ENCODE data around the gene XPNPEP3. TPM values are rescaled to one million over a fixed set of nuclear protein-coding genes. Genes with fewer than 3 reads are reported as not detected.

Gene XPNPEP3
- 10 to 100 TPM; 12.0 to 19.2 (median 14.0) TPM for total RNA-seq

DNA sequence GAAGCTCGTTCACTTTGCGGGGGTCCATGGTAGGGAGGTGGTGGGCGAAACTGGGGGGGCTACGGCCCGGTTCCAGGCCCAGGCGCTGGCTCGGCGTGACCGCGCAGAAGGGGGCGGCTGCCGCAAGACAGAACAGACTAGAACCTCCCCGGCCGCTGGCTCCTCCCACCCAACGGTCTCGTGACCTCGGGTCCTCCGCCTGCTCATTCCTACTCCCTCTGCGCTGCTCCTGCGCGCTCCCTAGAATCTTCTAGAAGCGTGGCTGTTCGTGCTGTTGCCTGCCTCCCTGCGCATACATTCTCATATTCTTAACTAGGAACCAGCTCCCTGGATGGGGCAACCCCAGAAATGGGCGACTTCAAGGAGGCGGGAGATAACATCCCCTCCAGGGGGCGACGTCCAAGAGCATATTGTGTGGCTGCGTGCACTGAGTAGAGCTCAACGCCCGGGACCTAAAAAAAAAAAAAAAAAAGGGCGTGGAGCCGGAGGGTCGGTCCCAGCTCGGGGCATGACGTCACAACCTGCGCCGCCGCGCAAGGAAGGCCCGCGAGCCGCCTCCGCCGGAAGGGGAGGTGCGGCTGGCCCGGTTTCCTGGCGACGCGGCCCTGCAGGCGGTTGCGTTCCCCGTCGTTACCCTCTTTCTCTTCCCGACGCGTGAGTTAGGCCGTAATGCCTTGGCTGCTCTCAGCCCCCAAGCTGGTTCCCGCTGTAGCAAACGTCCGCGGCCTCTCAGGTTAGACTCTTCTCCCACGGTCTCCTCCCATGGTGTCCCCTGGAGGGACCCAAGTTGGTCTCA is at the start of gene XPNPEP3, which contains the start of gene ST13:
TSS of gene XPNPEP3 (plus strand) at position 636 of the 796 bp plus-strand sequence. CDS start at position 670, 34 bp downstream.
TSS of gene ST13 (minus strand) at position 127 of the 796 bp plus-strand sequence. CDS start at position 28, 99 bp downstream.
- Histone ChIP-seq H3K9me3 (no peaks in the 10 kb centered on the region), H3K4me3 (peak within 1 kb of the TSS; percentile 72 to 98 (median 88)), H3K4me1 (peaks cover 0 to 65% (median 34%) of the 10 kb centered on the region in 4 donors), H3K36me3 (peaks cover 0 to 15% (median 0%) of the 10 kb centered on the region in 3 donors), H3K27me3 (no peaks in the 10 kb centered on the region), H3K27ac (peak within 1 kb of the TSS; percentile 97 to 99 (median 98))
- DNase-seq (ENCODE audit: low spot score in 2 of 2) = peak; percentile 95
- TF ChIP-seq POLR2A (IDR thresholded peaks at IDR 0.05) = peak; percentile 80 to 91
- TF ChIP-seq EP300 (IDR thresholded peaks at IDR 0.05) = peak; percentile 91 to 95
- TF ChIP-seq, protein P1, sequence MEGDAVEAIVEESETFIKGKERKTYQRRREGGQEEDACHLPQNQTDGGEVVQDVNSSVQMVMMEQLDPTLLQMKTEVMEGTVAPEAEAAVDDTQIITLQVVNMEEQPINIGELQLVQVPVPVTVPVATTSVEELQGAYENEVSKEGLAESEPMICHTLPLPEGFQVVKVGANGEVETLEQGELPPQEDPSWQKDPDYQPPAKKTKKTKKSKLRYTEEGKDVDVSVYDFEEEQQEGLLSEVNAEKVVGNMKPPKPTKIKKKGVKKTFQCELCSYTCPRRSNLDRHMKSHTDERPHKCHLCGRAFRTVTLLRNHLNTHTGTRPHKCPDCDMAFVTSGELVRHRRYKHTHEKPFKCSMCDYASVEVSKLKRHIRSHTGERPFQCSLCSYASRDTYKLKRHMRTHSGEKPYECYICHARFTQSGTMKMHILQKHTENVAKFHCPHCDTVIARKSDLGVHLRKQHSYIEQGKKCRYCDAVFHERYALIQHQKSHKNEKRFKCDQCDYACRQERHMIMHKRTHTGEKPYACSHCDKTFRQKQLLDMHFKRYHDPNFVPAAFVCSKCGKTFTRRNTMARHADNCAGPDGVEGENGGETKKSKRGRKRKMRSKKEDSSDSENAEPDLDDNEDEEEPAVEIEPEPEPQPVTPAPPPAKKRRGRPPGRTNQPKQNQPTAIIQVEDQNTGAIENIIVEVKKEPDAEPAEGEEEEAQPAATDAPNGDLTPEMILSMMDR (IDR thresholded peaks at IDR 0.05) = peak in 2 of 5 experiments; percentile 42 to 54
- 0 to 1% methylated on average over 54 to 60 of the region's 63 CpGs for WGBS, 2 donors

DNA sequence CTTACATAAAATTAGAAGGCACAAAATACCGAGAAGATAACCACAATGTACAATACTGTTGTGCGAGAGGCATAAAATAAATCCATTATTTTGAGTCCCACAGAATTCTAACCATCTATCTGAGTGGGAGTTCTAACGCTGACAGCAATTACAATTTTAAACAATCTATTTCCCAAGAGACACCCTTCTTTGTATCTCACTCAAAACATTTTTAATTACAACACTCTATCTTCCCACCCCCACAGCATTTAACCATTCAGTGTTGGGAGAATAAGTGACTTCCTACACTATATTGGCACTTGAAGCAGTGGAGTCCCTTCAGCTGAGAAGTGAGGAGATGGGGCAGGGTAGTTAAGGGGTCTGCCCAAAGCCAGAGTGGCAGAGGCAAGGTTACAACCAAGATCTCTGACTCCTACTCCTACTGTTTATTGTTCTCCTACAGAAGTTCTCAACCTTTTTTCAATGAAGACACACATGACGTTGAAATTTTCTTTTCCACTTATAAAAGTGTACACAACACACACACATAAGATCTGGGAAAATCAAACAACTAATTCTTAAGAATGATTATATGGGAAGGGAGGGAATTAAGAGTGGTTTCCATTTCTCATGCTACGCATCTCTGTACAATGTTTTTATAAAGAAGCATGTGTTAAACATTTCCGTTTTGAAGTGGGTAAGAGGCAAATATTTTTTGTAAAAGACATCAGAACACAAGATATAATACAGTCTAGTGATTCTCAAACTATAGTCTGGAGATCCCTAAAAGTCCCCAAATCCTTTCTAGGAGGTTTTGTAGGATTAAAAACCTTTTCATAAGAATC is 48.7 kb upstream of the XPNPEP3 start:
- Histone ChIP-seq H3K4me1 (peaks cover 0 to 25% (median 4%) of the 10 kb centered on the region in 4 donors), H3K27ac (peak overlapping the region in 3 of 4 donors; percentile 15 to 69 (median 52)), H3K36me3 (peaks cover 0 to 14% (median 0%) of the 10 kb centered on the region in 3 donors), H3K9me3 (no peaks in the 10 kb centered on the region), H3K27me3 (no peaks in the 10 kb centered on the region), H3K4me3 (no peak overlapping the region)
- no peak for DNase-seq (ENCODE audit: low spot score in 2 of 2)
- TF ChIP-seq, protein P1 (IDR thresholded peaks at IDR 0.05) = no peak
- peak in 1 of 2 donors; percentile 11 for TF ChIP-seq EP300 (IDR thresholded peaks at IDR 0.05)
- WGBS, 2 donors = 26 to 29% methylated on average over 6 of the region's 6 CpGs

DNA sequence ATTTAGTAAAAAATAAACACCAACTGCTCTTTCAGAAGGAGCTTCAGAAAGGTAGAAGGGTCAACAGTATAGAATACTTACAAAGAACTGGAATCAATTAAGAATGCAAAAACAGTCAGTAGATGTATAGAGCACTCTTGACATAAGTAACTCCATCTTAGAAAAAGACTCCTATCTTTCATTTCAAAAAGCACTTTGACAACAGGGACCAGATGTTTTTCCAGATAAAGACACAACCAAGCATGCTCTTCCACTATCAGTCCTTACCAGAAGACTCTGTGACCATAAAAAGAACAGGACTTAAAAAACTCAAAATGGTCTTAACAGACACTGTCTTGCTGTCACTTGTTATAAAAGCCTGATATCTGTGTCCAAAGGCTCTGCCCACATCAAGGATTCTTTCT is 43.0 kb upstream of the XPNPEP3 start:
- Histone ChIP-seq H3K27me3 (no peaks in the 10 kb centered on the region), H3K9me3 (no peaks in the 10 kb centered on the region), H3K4me3 (no peak overlapping the region), H3K27ac (no peak overlapping the region), H3K36me3 (no peaks in the 10 kb centered on the region), H3K4me1 (peaks cover 7 to 35% (median 17%) of the 10 kb centered on the region in 4 donors)
- DNase-seq (ENCODE audit: low spot score in 2 of 2) = no peak
- TF ChIP-seq EP300 (IDR thresholded peaks at IDR 0.05) (no peak), POLR2A (IDR thresholded peaks at IDR 0.05) (no peak)
- TF ChIP-seq, protein P1 (IDR thresholded peaks at IDR 0.05) = no peak

DNA sequence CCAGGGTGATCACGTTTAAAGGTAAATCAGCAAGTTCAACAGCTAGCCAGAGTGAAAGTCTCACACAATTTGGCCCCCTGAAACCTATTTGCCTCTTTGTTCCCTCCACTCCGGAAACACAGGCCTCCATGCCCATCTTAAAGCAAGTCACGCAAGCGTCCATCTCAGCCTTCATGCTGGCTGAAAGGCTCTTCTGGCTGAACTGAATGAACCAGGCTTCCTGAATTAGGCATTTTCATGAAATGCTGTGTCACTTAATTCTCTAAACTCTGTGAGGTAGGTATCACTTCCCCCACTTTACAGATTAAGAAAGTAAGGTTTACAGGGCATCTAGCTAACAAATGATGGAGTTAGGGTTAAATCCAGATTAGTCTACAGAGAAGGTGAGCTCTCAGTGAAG is 39.2 kb upstream of the XPNPEP3 start:
- Histone ChIP-seq H3K9me3 (no peaks in the 10 kb centered on the region), H3K36me3 (peaks cover 0 to 4% (median 0%) of the 10 kb centered on the region in 3 donors), H3K27ac (peak overlapping the region in 1 of 4 donors; percentile 93), H3K4me1 (peaks cover 7 to 38% (median 17%) of the 10 kb centered on the region in 4 donors), H3K27me3 (no peaks in the 10 kb centered on the region), H3K4me3 (peak overlapping the region in 1 of 4 donors; percentile 90)
- 89 to 93% methylated on average over 4 of the region's 4 CpGs for WGBS, 2 donors
- TF ChIP-seq EP300 (IDR thresholded peaks at IDR 0.05) = no peak
- TF ChIP-seq, protein P1 (IDR thresholded peaks at IDR 0.05) = no peak
- no peak for TF ChIP-seq POLR2A (IDR thresholded peaks at IDR 0.05)
- DNase-seq (ENCODE audit: low spot score in 2 of 2) = no peak

Data from tibial nerve (tissue), 4 donors.